HepG2 (cell line): ENCODE measurements around the gene HDAC10. TPM values are rescaled to one million over a fixed set of nuclear protein-coding genes. Genes with fewer than 3 reads are reported as not detected.

ENCODE experiments used
- SP1 ChIP-seq, 2 experiments: fragments of 450-650 bp in 1 of 2; sonication (generic) in 1 of 2; formaldehyde crosslinking in 1 of 2; IDR thresholded peaks; 2 replicates each; pipeline versions ENCODE4 v1.4.0 to v1.6.1; 2016 to 2020; ENCODE audit warnings: missing genetic modification reagents in 1 of 2
- SYNCRIP ChIP-seq: fragments of 200-400 bp; formaldehyde crosslinking; IDR thresholded peaks from 2 replicates; pipeline ENCODE4 v1.6.1; 2018; ENCODE audit warnings: mild to moderate bottlenecking, low read depth, low read length; ENCODE audit not compliant: insufficient read depth
- ZMAT3 ChIP-seq: sonication (generic); formaldehyde crosslinking; conservative IDR thresholded peaks from 2 replicates; pipeline ENCODE4 v1.7.0; 2021; ENCODE audit warnings: missing genetic modification reagents
- polyA plus RNA-seq, 8 experiments: library from polyadenylated mRNA; depleted of rRNA in 3 of 8; stranded (reverse) in 7 of 8; unstranded in 1 of 8; fragments of >200 nt; fragmentation: Illumina TruSeq in 4 of 8; extraction: Trizol in 4 of 8; gene quantifications; 2 replicates each; pipeline versions ENCODE4 v1.2.1 to v1.2.3, GENCODE V29; 2011 to 2016; ENCODE audit warnings: low read depth in 4 of 8, missing spikeins in 1 of 8, mixed read lengths in 1 of 8; ENCODE audit not compliant: insufficient read depth in 1 of 8
- total RNA-seq, 5 experiments: library from RNA; depleted of rRNA; stranded (reverse); fragments of >200 nt; fragmentation: Illumina TruSeq; extraction: Trizol; gene quantifications; 2 replicates each; pipeline ENCODE4 v1.2.3, GENCODE V29; 2016; ENCODE audit warnings: low read depth in 1 of 5
- TF ChIP-seq, protein P1 (sequence below): IDR thresholded peaks from 2 replicates; pipeline ENCODE4 v1.6.1; 2016; ENCODE audit warnings: missing biosample characterization, missing genetic modification reagents, low read depth
- TF ChIP-seq, protein P2 (sequence below): sonication (generic); formaldehyde crosslinking; IDR thresholded peaks from 2 replicates; pipeline ENCODE4 v1.4.0; 2020; ENCODE audit warnings: missing genetic modification reagents
- TF ChIP-seq, protein P3 (sequence below): sonication (generic); formaldehyde crosslinking; IDR thresholded peaks from one replicate; pipeline ENCODE4 v1.5.1; 2020; ENCODE audit warnings: mild to moderate bottlenecking, missing genetic modification reagents; ENCODE audit errors: not compliant biosample characterization
- TF ChIP-seq, protein P4 (sequence below): sonication (generic); formaldehyde crosslinking; IDR thresholded peaks from 2 replicates; pipeline ENCODE4 v1.5.1; 2020; ENCODE audit warnings: mild to moderate bottlenecking, missing genetic modification reagents, borderline replicate concordance
- TF ChIP-seq, protein P5 (sequence below): sonication (generic); formaldehyde crosslinking; conservative IDR thresholded peaks from 2 replicates; pipeline ENCODE4 v1.4.0; 2020; ENCODE audit warnings: missing genetic modification reagents

HDAC10 gene
- total and polyA plus RNA-seq, 2 of the 13 experiments (the other 11 are each of a cell fraction or from before 2014, with no cell fraction given), result 13.9 to 14.9 TPM

DNA sequence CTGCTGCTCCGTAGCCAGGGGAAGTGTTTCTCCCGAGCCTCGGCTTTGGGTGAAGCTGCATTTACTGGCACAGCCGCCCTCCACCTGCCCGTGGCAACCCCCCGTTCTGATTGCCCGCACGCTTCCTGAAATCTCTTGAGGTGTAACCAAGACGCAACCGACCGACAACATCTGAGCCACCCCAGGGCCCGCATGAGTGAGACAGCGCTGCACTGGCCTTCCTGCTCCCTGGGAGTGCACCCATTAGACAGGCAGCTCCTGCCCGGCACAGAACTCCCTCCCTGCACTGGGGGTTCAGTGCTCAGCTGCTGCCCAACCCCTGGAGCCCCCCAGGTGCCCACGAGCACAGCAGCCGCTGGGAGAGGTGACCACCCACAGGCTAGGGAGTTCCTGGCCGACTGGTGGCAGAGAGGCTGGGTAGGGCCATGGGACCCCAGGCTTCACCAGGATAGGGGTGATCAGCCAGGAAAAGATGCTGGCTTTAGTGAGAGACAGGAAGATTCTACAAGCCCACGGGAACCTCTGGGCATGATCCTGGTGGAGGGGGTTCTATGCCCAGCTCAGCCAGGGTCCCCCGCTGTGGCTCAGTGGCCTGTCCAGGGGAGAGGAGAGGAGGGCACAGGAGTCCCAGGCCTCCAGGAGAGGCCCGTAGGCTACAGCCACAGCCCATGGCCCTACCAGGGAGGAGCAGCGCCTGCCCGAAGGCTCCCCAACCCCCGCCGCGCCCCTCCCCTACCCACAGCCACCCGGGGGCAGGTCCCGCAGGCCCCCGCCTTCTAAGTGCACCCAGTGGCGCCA is 41.8 kb upstream of the HDAC10 start (continued):
- TF ChIP-seq, protein P1, sequence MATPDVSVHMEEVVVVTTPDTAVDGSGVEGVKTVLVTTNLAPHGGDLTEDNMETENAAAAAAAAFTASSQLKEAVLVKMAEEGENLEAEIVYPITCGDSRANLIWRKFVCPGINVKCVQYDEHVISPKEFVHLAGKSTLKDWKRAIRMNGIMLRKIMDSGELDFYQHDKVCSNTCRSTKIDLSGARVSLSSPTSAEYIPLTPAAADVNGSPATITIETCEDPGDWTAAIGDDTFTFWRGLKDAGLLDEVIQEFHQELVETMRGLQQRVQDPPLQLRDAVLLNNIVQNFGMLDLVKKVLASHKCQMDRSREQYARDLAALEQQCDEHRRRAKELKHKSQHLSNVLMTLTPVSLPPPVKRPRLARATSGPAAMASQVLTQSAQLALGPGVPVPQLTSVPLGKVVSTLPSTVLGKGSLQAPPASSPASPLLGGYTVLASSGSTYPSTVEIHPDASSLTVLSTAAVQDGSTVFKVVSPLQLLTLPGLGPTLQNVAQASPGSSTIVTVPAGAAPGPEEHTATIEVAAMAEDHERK (CRISPR knock-in tag), result no peak
- TF ChIP-seq, protein P2, sequence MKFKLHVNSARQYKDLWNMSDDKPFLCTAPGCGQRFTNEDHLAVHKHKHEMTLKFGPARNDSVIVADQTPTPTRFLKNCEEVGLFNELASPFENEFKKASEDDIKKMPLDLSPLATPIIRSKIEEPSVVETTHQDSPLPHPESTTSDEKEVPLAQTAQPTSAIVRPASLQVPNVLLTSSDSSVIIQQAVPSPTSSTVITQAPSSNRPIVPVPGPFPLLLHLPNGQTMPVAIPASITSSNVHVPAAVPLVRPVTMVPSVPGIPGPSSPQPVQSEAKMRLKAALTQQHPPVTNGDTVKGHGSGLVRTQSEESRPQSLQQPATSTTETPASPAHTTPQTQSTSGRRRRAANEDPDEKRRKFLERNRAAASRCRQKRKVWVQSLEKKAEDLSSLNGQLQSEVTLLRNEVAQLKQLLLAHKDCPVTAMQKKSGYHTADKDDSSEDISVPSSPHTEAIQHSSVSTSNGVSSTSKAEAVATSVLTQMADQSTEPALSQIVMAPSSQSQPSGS (CRISPR knock-in tag), result no peak
- TF ChIP-seq, protein P3, sequence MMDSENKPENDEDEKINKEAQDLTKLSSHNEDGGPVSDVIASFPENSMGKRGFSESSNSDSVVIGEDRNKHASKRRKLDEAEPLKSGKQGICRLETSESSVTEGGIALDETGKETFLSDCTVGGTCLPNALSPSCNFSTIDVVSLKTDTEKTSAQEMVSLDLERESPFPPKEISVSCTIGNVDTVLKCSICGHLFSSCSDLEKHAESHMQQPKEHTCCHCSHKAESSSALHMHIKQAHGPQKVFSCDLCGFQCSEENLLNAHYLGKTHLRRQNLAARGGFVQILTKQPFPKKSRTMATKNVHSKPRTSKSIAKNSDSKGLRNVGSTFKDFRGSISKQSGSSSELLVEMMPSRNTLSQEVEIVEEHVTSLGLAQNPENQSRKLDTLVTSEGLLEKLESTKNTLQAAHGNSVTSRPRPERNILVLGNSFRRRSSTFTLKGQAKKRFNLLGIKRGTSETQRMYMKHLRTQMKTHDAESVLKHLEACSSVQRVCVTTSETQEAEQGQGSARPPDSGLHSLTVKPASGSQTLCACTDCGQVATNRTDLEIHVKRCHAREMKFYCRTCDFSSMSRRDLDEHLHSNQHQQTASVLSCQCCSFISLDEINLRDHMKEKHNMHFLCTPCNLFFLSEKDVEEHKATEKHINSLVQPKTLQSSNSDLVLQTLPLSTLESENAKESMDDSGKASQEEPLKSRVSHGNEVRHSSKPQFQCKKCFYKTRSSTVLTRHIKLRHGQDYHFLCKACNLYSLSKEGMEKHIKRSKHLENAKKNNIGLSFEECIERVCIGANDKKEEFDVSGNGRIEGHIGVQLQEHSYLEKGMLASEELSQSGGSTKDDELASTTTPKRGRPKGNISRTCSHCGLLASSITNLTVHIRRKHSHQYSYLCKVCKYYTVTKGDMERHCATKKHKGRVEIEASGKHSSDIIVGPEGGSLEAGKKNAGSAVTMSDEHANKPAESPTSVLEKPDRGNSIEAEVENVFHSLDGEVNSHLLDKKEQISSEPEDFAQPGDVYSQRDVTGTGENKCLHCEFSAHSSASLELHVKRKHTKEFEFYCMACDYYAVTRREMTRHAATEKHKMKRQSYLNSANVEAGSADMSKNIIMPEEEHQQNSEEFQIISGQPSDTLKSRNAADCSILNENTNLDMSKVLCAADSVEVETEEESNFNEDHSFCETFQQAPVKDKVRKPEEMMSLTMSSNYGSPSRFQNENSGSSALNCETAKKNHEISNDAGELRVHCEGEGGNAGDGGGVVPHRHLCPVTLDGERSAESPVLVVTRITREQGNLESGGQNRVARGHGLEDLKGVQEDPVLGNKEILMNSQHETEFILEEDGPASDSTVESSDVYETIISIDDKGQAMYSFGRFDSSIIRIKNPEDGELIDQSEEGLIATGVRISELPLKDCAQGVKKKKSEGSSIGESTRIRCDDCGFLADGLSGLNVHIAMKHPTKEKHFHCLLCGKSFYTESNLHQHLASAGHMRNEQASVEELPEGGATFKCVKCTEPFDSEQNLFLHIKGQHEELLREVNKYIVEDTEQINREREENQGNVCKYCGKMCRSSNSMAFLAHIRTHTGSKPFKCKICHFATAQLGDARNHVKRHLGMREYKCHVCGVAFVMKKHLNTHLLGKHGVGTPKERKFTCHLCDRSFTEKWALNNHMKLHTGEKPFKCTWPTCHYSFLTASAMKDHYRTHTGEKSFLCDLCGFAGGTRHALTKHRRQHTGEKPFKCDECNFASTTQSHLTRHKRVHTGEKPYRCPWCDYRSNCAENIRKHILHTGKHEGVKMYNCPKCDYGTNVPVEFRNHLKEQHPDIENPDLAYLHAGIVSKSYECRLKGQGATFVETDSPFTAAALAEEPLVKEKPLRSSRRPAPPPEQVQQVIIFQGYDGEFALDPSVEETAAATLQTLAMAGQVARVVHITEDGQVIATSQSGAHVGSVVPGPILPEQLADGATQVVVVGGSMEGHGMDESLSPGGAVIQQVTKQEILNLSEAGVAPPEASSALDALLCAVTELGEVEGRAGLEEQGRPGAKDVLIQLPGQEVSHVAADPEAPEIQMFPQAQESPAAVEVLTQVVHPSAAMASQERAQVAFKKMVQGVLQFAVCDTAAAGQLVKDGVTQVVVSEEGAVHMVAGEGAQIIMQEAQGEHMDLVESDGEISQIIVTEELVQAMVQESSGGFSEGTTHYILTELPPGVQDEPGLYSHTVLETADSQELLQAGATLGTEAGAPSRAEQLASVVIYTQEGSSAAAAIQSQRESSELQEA (CRISPR knock-in tag), result no peak
- TF ChIP-seq, protein P4, sequence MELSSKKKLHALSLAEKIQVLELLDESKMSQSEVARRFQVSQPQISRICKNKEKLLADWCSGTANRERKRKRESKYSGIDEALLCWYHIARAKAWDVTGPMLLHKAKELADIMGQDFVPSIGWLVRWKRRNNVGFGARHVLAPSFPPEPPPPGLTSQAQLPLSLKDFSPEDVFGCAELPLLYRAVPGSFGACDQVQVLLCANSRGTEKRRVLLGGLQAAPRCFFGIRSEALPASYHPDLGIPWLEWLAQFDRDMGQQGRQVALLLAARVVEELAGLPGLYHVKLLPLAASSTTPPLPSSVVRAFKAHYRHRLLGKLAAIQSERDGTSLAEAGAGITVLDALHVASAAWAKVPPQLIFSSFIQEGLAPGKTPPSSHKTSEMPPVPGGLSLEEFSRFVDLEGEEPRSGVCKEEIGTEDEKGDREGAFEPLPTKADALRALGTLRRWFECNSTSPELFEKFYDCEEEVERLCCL, result no peak
- no peak for TF ChIP-seq SP1 (IDR thresholded peaks at IDR 0.05)
- TF ChIP-seq SP1 (CRISPR knock-in tag; IDR thresholded peaks at IDR 0.05), result no peak
- no peak for TF ChIP-seq SYNCRIP
- TF ChIP-seq, protein P5, sequence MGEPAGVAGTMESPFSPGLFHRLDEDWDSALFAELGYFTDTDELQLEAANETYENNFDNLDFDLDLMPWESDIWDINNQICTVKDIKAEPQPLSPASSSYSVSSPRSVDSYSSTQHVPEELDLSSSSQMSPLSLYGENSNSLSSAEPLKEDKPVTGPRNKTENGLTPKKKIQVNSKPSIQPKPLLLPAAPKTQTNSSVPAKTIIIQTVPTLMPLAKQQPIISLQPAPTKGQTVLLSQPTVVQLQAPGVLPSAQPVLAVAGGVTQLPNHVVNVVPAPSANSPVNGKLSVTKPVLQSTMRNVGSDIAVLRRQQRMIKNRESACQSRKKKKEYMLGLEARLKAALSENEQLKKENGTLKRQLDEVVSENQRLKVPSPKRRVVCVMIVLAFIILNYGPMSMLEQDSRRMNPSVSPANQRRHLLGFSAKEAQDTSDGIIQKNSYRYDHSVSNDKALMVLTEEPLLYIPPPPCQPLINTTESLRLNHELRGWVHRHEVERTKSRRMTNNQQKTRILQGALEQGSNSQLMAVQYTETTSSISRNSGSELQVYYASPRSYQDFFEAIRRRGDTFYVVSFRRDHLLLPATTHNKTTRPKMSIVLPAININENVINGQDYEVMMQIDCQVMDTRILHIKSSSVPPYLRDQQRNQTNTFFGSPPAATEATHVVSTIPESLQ (CRISPR knock-in tag), result no peak
- TF ChIP-seq ZMAT3, result no peak
